HL-60 (cell line): Measurements from ENCODE around the gene TMEM221.

Experiments used
- DNase-seq, 2 experiments: peaks; one replicate each; pipeline ENCODE4 v3.0.0-alpha.2; 2010 to 2020; ENCODE audit warnings: low read depth in 1 of 2, low spot score in 1 of 2
- H3K27ac ChIP-seq: fragments of 250-450 bp; sonication (Bioruptor Pico); replicated peaks from 2 replicates; pipeline ENCODE4 v1.5.1; 2020; ENCODE audit warnings: mild to moderate bottlenecking, moderate library complexity
- H3K27me3 ChIP-seq: fragments of 250-450 bp; sonication (Bioruptor Pico); 2 replicates; pipeline ENCODE4 v1.5.1; 2021; ENCODE audit warnings: mild to moderate bottlenecking, moderate library complexity; ENCODE audit not compliant: insufficient read depth, poor library complexity, severe bottlenecking
- H3K4me3 ChIP-seq: replicated peaks from 2 replicates; pipeline ENCODE4 v1.5.1; 2011; ENCODE audit warnings: mild to moderate bottlenecking, control low read depth, low read length; ENCODE audit not compliant: insufficient read depth
- GABPA ChIP-seq: IDR thresholded peaks from 2 replicates; pipeline ENCODE4 v1.6.1; 2012; ENCODE audit warnings: low read depth
- POLR2AphosphoS5 ChIP-seq: IDR thresholded peaks from 2 replicates; pipeline ENCODE4 v1.6.1; 2012; ENCODE audit warnings: low read depth
- SPI1 ChIP-seq: IDR thresholded peaks from 2 replicates; pipeline ENCODE4 v1.6.1; 2012; ENCODE audit warnings: low read depth, mild to moderate bottlenecking, borderline replicate concordance
- TF ChIP-seq, protein P1 (sequence below): IDR thresholded peaks from 2 replicates; pipeline ENCODE4 v1.6.1; 2012; ENCODE audit warnings: low read depth; ENCODE audit not compliant: insufficient replicate concordance
- TF ChIP-seq, protein P2 (sequence below): IDR thresholded peaks from one replicate; pipeline ENCODE4 v1.5.1; 2011; ENCODE audit warnings: low read length, control low read depth, inconsistent platforms; ENCODE audit not compliant: insufficient read depth

Gene TMEM221

GRCh38 chr19:17467471-17468301 is 19.2 kb upstream of the TMEM221 start:
- peak; percentile 28; the same call in 1 of the 2 replicates for TF ChIP-seq SPI1
- TF ChIP-seq, protein P1, sequence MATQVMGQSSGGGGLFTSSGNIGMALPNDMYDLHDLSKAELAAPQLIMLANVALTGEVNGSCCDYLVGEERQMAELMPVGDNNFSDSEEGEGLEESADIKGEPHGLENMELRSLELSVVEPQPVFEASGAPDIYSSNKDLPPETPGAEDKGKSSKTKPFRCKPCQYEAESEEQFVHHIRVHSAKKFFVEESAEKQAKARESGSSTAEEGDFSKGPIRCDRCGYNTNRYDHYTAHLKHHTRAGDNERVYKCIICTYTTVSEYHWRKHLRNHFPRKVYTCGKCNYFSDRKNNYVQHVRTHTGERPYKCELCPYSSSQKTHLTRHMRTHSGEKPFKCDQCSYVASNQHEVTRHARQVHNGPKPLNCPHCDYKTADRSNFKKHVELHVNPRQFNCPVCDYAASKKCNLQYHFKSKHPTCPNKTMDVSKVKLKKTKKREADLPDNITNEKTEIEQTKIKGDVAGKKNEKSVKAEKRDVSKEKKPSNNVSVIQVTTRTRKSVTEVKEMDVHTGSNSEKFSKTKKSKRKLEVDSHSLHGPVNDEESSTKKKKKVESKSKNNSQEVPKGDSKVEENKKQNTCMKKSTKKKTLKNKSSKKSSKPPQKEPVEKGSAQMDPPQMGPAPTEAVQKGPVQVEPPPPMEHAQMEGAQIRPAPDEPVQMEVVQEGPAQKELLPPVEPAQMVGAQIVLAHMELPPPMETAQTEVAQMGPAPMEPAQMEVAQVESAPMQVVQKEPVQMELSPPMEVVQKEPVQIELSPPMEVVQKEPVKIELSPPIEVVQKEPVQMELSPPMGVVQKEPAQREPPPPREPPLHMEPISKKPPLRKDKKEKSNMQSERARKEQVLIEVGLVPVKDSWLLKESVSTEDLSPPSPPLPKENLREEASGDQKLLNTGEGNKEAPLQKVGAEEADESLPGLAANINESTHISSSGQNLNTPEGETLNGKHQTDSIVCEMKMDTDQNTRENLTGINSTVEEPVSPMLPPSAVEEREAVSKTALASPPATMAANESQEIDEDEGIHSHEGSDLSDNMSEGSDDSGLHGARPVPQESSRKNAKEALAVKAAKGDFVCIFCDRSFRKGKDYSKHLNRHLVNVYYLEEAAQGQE, result no peak
- Histone ChIP-seq H3K27ac (no peak overlapping the region), H3K4me3 (no peak overlapping the region), H3K27me3 (peaks cover 3% of the 10 kb centered on the region)
- DNase-seq, result no peak

GRCh38 chr19:17466487-17466850 is 18.0 kb upstream of the TMEM221 start:
- Histone ChIP-seq H3K27ac (no peak overlapping the region), H3K27me3 (peaks cover 5% of the 10 kb centered on the region), H3K4me3 (no peak overlapping the region)
- TF ChIP-seq, protein P2, sequence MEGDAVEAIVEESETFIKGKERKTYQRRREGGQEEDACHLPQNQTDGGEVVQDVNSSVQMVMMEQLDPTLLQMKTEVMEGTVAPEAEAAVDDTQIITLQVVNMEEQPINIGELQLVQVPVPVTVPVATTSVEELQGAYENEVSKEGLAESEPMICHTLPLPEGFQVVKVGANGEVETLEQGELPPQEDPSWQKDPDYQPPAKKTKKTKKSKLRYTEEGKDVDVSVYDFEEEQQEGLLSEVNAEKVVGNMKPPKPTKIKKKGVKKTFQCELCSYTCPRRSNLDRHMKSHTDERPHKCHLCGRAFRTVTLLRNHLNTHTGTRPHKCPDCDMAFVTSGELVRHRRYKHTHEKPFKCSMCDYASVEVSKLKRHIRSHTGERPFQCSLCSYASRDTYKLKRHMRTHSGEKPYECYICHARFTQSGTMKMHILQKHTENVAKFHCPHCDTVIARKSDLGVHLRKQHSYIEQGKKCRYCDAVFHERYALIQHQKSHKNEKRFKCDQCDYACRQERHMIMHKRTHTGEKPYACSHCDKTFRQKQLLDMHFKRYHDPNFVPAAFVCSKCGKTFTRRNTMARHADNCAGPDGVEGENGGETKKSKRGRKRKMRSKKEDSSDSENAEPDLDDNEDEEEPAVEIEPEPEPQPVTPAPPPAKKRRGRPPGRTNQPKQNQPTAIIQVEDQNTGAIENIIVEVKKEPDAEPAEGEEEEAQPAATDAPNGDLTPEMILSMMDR, result no peak
- no peak for DNase-seq

DNA sequence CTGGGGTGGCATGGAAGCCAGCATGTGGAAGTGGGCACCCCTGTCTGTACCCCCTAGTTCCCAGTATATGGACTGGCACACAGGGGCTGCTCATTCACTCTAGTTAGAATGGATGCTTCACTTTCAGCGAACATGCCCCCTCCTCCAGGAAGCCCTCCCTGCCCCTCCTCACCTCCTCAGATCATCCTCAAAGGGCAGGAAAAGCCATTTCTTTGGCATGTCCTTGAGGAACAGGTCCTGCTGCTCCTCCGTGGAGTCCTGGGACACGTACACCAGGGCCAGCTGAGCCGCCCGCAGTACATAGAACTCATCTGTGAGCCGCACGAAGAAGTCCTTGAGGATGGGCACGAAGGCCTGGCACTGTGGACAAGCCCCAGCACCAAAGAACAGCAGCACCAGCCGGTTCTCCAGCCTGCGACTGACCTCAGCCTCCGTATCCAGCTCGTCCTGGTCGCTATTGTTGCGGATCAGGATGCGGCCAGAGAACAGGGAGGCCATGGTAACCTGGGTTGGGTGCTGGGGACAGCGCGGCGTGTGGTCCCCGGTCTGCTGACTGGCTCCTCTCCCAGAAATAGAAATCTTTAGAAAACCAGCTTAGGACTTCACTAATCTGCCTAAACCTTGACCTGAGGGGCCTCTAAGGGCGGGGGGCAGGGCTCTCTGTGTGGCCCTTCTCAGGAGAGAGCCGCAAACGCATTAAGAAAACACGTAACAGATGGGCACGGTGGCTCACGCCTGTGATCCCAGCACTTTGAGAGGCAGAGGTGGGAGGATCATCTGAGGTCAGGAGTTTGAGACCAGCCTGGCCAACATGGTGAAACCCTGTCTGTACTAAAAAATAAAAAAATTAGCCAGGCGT is 12.1 kb upstream of the TMEM221 start, which contains the start of gene NXNL1:
Gene NXNL1, minus strand, starts transcription at position 555 of the 859 bp plus-strand sequence. Its CDS starts 57 bp downstream, at position 498.
- peaks cover 11% of the 10 kb centered on the region for H3K27me3 ChIP-seq
- no peak within 1 kb of the TSS for H3K27ac ChIP-seq
- H3K4me3 ChIP-seq, result no peak within 1 kb of the TSS
- DNase-seq, result no peak
- no peak for TF ChIP-seq POLR2AphosphoS5
- no peak for TF ChIP-seq SPI1
- TF ChIP-seq GABPA, result no peak
- TF ChIP-seq, protein P1, result no peak
- TF ChIP-seq, protein P2, result no peak

GRCh38 chr19:17458970-17459369 is 10.5 kb upstream of the TMEM221 start:
- TF ChIP-seq, protein P2, result no peak
- no peak for TF ChIP-seq SPI1
- TF ChIP-seq, protein P1, result no peak
- TF ChIP-seq POLR2AphosphoS5, result no peak
- TF ChIP-seq GABPA, result no peak
- Histone ChIP-seq H3K27ac (no peak overlapping the region), H3K27me3 (peaks cover 11% of the 10 kb centered on the region), H3K4me3 (no peak overlapping the region)
- no peak for DNase-seq
